AG09309 (cell line): ENCODE results near the gene FOXN3.

Source experiments
- DNase-seq: peaks from one replicate; pipeline ENCODE4 v3.0.0-alpha.2; 2010; ENCODE audit warnings: low read depth
- H3K4me3 ChIP-seq: 2 replicates; pipeline ENCODE4 v1.5.1; 2011; ENCODE audit warnings: mild to moderate bottlenecking, low read depth, low read length, moderate library complexity; ENCODE audit not compliant: control insufficient read depth
- TF ChIP-seq, protein P1 (sequence below): IDR thresholded peaks from 2 replicates; pipeline ENCODE4 v1.5.1; 2011; ENCODE audit warnings: mild to moderate bottlenecking, low read depth, low read length, inconsistent platforms; ENCODE audit not compliant: insufficient read depth, control insufficient read depth; ENCODE audit errors: missing control alignments

Gene FOXN3

DNA sequence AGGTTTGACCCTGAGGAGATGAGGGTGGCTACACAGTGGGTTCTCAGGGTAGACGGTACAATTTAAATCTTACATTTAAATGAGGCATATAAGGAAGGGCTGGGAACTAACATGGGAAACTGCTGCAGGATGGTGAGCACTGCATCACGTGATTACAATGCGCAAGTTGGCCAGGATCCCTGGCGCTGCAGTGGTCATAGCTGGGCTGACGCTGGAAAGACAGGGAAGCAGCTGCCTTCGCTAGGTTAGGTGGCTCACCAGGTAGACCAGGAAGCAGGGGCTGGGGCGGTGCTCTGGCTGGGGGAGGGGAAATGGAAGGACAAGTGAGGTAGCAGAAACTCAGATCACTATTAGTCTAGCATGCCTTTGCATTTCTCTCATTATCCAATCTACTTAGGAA lies 149.9 kb downstream of the FOXN3 start:
- no peak overlapping the region for H3K4me3 ChIP-seq
- TF ChIP-seq, protein P1, sequence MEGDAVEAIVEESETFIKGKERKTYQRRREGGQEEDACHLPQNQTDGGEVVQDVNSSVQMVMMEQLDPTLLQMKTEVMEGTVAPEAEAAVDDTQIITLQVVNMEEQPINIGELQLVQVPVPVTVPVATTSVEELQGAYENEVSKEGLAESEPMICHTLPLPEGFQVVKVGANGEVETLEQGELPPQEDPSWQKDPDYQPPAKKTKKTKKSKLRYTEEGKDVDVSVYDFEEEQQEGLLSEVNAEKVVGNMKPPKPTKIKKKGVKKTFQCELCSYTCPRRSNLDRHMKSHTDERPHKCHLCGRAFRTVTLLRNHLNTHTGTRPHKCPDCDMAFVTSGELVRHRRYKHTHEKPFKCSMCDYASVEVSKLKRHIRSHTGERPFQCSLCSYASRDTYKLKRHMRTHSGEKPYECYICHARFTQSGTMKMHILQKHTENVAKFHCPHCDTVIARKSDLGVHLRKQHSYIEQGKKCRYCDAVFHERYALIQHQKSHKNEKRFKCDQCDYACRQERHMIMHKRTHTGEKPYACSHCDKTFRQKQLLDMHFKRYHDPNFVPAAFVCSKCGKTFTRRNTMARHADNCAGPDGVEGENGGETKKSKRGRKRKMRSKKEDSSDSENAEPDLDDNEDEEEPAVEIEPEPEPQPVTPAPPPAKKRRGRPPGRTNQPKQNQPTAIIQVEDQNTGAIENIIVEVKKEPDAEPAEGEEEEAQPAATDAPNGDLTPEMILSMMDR, result no peak
- DNase-seq, result no peak

DNA sequence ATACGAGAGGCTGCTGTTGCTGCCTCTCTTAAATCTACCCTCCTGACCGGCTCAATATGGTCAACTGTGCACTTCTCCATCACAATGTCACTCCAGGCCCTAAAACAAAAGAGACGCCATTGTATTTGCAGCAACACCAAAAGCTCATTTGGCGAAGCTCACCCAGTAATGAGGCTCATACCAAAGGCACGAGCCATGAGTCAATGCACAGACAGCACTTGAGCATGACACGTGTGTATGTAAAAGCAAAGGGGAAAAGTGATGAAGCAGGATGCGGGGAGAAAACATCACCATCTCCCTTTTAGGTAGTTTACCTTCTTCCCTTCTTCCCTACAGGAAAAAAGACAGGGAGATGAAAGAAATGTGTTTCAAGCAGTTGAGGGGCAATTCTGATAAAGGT lies 150.3 kb downstream of the FOXN3 start:
- TF ChIP-seq, protein P1, result no peak
- H3K4me3 ChIP-seq, result no peak overlapping the region
- DNase-seq, result no peak

DNA sequence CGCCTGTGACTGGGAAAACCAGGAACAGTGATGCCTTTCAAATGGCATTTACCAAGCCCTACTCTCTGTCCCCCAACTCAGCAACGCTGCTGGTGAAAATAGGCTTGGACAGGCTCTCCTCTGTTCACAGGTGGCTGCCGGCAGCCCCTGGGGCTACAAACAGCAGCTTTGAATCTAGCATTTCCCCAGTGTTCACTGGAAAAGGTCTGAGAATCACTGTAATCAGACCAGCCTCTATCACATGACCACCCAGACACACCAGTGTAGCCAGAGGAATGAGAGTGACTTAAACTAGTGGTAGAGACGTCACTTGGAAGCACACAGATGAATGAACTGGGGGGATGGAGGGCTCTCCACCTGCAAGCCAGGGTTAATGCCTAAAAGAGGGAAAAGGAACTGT lies 151.8 kb downstream of the FOXN3 start:
- DNase-seq, result no peak
- TF ChIP-seq, protein P1, result no peak
- no peak overlapping the region for H3K4me3 ChIP-seq

DNA sequence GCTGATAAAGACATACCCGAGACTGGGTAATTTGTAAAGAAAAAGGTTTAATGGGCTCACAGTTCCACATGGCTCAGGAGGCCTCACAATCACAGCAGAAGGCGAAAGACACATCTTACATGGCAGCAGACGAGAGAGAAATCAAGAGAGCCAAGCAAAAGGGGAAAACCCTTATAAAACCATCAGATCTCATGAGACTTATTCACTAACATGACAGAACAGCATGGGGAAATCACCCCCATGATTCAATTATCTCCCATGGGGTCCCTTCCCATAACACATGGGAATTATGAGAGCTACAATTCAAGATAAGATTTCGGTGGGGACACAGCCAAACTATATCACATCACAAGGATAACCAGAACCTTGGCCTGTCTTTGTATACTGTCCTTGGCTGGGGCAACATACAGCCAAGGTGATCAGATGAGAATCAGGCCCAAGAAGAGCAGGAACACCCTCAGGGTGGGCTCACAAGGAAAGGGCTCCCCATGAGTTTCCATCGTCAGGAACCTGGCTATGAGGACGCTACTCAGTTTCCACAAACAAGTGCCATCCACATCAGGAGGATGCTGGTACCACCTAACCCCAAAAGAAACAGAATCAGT lies 152.7 kb downstream of the FOXN3 start:
- TF ChIP-seq, protein P1, result no peak
- H3K4me3 ChIP-seq, result no peak overlapping the region
- no peak for DNase-seq

DNA sequence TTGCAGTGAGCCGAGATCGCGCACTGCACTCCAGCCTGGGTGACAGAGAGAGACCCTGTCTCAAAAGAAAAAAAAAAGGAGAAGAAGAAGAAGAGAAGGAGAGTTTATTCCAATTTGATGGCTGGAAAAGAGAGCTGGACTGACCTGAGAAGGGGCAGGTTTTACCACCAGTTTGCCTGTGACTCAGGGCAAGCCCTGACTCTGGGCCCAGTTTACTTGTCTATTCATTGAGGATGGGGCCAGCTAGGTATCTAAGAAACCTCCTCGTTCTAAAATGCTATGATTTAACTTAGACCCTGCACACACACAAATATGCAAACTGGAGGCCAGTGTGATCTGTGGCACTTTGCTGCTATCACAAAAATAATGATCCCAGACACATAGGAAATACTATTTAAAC lies 155.0 kb downstream of the FOXN3 start:
- no peak overlapping the region for H3K4me3 ChIP-seq
- DNase-seq, result no peak
- TF ChIP-seq, protein P1, result no peak

DNA sequence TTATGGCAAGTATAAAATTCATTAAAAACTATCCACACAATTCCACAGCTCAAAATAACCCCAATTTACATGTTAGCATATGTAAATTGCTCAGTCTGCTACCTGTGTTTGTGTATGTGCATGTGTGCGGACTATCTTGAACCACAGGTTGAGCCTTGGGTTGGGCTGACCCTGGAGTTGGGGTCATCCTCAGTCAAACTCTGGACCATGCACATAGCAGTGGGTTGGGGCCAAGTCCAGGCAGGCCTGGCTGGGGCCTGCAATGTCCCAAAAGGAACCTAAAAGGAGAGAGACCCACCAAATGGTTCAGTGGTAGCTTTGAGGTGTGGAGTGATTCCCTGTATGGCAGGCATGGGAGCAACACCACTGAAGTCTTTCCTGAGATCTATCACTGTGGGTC lies 156.1 kb downstream of the FOXN3 start:
- DNase-seq, result no peak
- TF ChIP-seq, protein P1, result no peak
- H3K4me3 ChIP-seq, result no peak overlapping the region

DNA sequence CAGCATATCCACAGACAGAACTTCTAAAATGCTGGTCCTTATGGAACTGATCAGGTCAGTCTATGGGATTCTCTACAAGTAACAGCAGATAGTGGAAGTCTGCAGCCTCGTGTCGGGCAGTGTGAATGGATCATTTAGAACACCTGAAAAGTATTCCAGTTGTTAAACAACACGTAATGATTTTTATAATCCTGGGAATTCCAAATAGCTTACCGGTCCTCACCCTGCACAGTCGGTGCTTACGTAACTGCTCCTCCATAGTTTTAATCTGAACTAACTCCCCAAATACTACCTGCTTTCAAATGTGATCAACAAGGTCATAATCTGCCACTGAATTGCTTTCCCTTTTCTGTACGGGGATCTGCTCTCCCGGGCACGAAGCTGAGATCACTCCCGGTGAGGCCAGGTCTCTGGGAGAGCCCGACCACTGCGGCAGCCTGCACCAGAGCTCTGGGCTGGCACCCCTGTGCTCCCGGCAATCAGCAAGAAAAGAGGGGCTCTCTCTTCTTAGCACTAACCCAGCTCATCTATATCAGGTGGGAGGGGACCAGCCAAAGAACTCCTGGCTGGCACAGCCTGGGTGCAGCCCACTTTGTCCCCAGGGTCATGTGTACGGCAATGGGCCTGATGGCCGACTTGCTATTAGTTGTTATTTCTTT lies 157.0 kb downstream of the FOXN3 start:
- TF ChIP-seq, protein P1, result no peak
- no peak overlapping the region for H3K4me3 ChIP-seq
- no peak for DNase-seq
